ENCODE data around the gene AKAP6. TPM values are rescaled to one million over a fixed set of nuclear protein-coding genes. Genes with fewer than 3 reads are reported as not detected.

The AKAP6 gene
- total and polyA plus RNA-seq, 2 experiments from 2014 or later: 9.2 to 21.8 TPM

GRCh38 chr14:32432813-32433538 lies 103.9 kb downstream of the AKAP6 start:
- Histone ChIP-seq H3K9me3 (ENCODE audit: low read depth) (no peaks in the 10 kb centered on the region), H3K27ac (no peak overlapping the region), H3K36me3 (no peaks in the 10 kb centered on the region), H3K27me3 (no peaks in the 10 kb centered on the region), H3K4me3 (no peak overlapping the region), H3K4me1 (ENCODE audit: low read depth) (peaks cover 23% of the 10 kb centered on the region)
- no peak for DNase-seq (ENCODE audit: low read depth in 1 of 2, low spot score in 1 of 2)
- TF ChIP-seq CTCF (IDR thresholded peaks at IDR 0.05; ENCODE audit: low read depth, low read length): no peak

- no peak for TF ChIP-seq CTCF (IDR thresholded peaks at IDR 0.05; ENCODE audit: low read depth, low read length)
- Histone ChIP-seq H3K36me3 (no peaks in the 10 kb centered on the region), H3K9me3 (ENCODE audit: low read depth) (no peaks in the 10 kb centered on the region), H3K4me3 (no peak overlapping the region), H3K4me1 (ENCODE audit: low read depth) (peaks cover 11% of the 10 kb centered on the region), H3K27ac (no peak overlapping the region), H3K27me3 (no peaks in the 10 kb centered on the region)
- DNase-seq (ENCODE audit: low read depth in 1 of 2, low spot score in 1 of 2): no peak
Measured at GRCh38 chr14:32434180-32434579, 105.1 kb downstream of the AKAP6 start.

GRCh38 chr14:32434880-32435279 lies 105.8 kb downstream of the AKAP6 start:
- no peaks in the 10 kb centered on the region for H3K36me3 ChIP-seq
- no peak for TF ChIP-seq CTCF (IDR thresholded peaks at IDR 0.05; ENCODE audit: low read depth, low read length)
- H3K4me1 ChIP-seq (ENCODE audit: low read depth): peaks cover 11% of the 10 kb centered on the region
- no peaks in the 10 kb centered on the region for H3K9me3 ChIP-seq (ENCODE audit: low read depth)
- DNase-seq (ENCODE audit: low read depth in 1 of 2, low spot score in 1 of 2): no peak
- no peak overlapping the region for H3K4me3 ChIP-seq
- peak overlapping the region; percentile 3 for H3K27ac ChIP-seq
- H3K27me3 ChIP-seq: no peaks in the 10 kb centered on the region

GRCh38 chr14:32435411-32435810 lies 106.3 kb downstream of the AKAP6 start:
- no peak for TF ChIP-seq CTCF (IDR thresholded peaks at IDR 0.05; ENCODE audit: low read depth, low read length)
- H3K4me1 ChIP-seq (ENCODE audit: low read depth): peaks cover 11% of the 10 kb centered on the region
- H3K27me3 ChIP-seq: no peaks in the 10 kb centered on the region
- H3K9me3 ChIP-seq (ENCODE audit: low read depth): no peaks in the 10 kb centered on the region
- H3K36me3 ChIP-seq: no peaks in the 10 kb centered on the region
- no peak overlapping the region for H3K4me3 ChIP-seq
- no peak overlapping the region for H3K27ac ChIP-seq
- DNase-seq (ENCODE audit: low read depth in 1 of 2, low spot score in 1 of 2): no peak

- no peak for DNase-seq (ENCODE audit: low read depth in 1 of 2, low spot score in 1 of 2)
- Histone ChIP-seq H3K27ac (no peak overlapping the region), H3K4me3 (no peak overlapping the region), H3K36me3 (no peaks in the 10 kb centered on the region), H3K9me3 (ENCODE audit: low read depth) (no peaks in the 10 kb centered on the region), H3K27me3 (no peaks in the 10 kb centered on the region), H3K4me1 (ENCODE audit: low read depth) (peaks cover 11% of the 10 kb centered on the region)
- TF ChIP-seq CTCF (IDR thresholded peaks at IDR 0.05; ENCODE audit: low read depth, low read length): no peak
Measured at GRCh38 chr14:32436993-32437392, 107.9 kb downstream of the AKAP6 start.
